Epidermal melanocyte (primary cell): ENCODE results near the gene SART3.
A peak's percentile ranks its signal among the peaks of the same experiment; 100 is the strongest.

Experiments used
- DNase-seq: peaks from one replicate; pipeline ENCODE4 v3.0.0; 2011; ENCODE audit warnings: low spot score; ENCODE audit not compliant: insufficient read length

The SART3 gene

GRCh38 chr12:108560752-108561719 lies at the start of gene SART3:
Gene SART3, minus strand, starts transcription at chr12:108561173. Its CDS starts 19 bp downstream, at chr12:108561154.
- DNase-seq: peak; percentile 92

GRCh38 chr12:108610336-108610815 lies 49.4 kb upstream of the SART3 start:
- no peak for DNase-seq

- DNase-seq: peak; percentile 74
These were observed 48.8 kb upstream of the SART3 start for GRCh38 chr12:108609537-108610335.

GRCh38 chr12:108608616-108609015 lies 47.6 kb upstream of the SART3 start:
- DNase-seq: no peak

- no peak for DNase-seq
These were observed 47.1 kb upstream of the SART3 start for GRCh38 chr12:108607981-108608600.

GRCh38 chr12:108606492-108606891 lies 45.5 kb upstream of the SART3 start:
- no peak for DNase-seq

- DNase-seq: no peak
These were observed 44.9 kb upstream of the SART3 start for GRCh38 chr12:108605690-108606406.

- no peak for DNase-seq
These were observed 44.2 kb upstream of the SART3 start for GRCh38 chr12:108605000-108605689.

GRCh38 chr12:108604208-108604941 lies 43.4 kb upstream of the SART3 start:
- no peak for DNase-seq

- no peak for DNase-seq
These were observed 42.8 kb upstream of the SART3 start for GRCh38 chr12:108603743-108604142.

- DNase-seq: no peak
These were observed 42.2 kb upstream of the SART3 start for GRCh38 chr12:108602976-108603704.

GRCh38 chr12:108602209-108602705 lies 41.3 kb upstream of the SART3 start:
- DNase-seq: no peak

GRCh38 chr12:108600702-108601007 lies 39.7 kb upstream of the SART3 start:
- no peak for DNase-seq

GRCh38 chr12:108599948-108600701 lies 39.2 kb upstream of the SART3 start:
- no peak for DNase-seq

GRCh38 chr12:108599541-108599940 lies 38.6 kb upstream of the SART3 start:
- no peak for DNase-seq

GRCh38 chr12:108598553-108599250 lies 37.7 kb upstream of the SART3 start:
- DNase-seq: no peak
